Measurements from ENCODE around the gene FBXO42. TPM values are rescaled to one million over a fixed set of nuclear protein-coding genes. Genes with fewer than 3 reads are reported as not detected.

Gene FBXO42
- polyA plus RNA-seq, 3 donors: 11.6 to 18.4 (median 16.9) TPM

DNA sequence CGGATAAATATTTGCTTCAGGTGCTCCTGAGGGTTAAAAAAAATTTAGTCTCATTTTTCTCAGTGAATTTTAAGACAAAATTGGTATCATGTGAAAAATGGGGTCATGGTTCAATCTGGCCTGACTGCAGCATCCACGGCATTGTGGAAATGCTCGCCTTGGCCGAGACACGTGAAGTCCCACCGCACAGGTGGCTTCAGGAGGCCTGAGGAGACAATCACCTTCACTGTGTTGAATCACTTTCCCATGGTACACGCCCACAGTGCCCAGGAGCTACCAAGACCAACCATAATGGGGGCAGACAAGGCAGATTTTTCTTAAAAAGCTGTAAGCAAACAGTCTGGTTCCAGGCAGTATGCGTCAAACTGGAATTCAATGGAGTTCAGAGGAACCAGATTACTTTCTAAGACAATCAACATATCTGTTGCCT lies 104.3 kb downstream of the FBXO42 start:
- TF ChIP-seq, protein P1, sequence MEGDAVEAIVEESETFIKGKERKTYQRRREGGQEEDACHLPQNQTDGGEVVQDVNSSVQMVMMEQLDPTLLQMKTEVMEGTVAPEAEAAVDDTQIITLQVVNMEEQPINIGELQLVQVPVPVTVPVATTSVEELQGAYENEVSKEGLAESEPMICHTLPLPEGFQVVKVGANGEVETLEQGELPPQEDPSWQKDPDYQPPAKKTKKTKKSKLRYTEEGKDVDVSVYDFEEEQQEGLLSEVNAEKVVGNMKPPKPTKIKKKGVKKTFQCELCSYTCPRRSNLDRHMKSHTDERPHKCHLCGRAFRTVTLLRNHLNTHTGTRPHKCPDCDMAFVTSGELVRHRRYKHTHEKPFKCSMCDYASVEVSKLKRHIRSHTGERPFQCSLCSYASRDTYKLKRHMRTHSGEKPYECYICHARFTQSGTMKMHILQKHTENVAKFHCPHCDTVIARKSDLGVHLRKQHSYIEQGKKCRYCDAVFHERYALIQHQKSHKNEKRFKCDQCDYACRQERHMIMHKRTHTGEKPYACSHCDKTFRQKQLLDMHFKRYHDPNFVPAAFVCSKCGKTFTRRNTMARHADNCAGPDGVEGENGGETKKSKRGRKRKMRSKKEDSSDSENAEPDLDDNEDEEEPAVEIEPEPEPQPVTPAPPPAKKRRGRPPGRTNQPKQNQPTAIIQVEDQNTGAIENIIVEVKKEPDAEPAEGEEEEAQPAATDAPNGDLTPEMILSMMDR (IDR thresholded peaks at IDR 0.05): no peak
- 94% methylated on average over 7 of the region's 8 CpGs for WGBS (ENCODE audit: insufficient coverage)
- no peak overlapping the region for H2AFZ ChIP-seq (ENCODE audit: insufficient read depth, low read depth, low read length, poor library complexity, severe bottlenecking)
- intact Hi-C loops (cut with micrococcal nuclease): loop anchor here (10.0 kb wide), 2 partner anchors 117 to 163 kb away; partner anchors contain the start of gene SZRD1 (in 1 of the 2)
- peaks cover 49 to 56% of the 10 kb centered on the region in 2 donors for H3K36me3 Mint-ChIP-seq
- H3K27ac Mint-ChIP-seq: peak overlapping the region in 1 of 7 donors; percentile 45
- H3K27ac ChIP-seq (ENCODE audit: low read depth in 1 of 2, low read length in 2 of 2): peak overlapping the region in 1 of 2 donors; percentile 10
- H4K20me1 ChIP-seq (ENCODE audit: insufficient read depth, low read length): peaks cover 45% of the 10 kb centered on the region
- DNase-seq: no peak
- no peaks in the 10 kb centered on the region for H3K79me2 ChIP-seq (ENCODE audit: insufficient read depth, low read length)
- no peaks in the 10 kb centered on the region for H3K9me3 ChIP-seq (replicated peaks in 1 of 2; ENCODE audit: control insufficient read depth in 1 of 2, insufficient read depth in 1 of 2, low read length in 2 of 2)
- H3K4me3 ChIP-seq (replicated peaks in 1 of 3; ENCODE audit: low read depth in 2 of 3, low read length in 3 of 3): no peak overlapping the region
- peaks cover 30% of the 10 kb centered on the region for H3K4me1 Mint-ChIP-seq
- peaks cover 20 to 23% of the 10 kb centered on the region in 2 donors for H3K4me1 ChIP-seq (ENCODE audit: control insufficient read depth in 1 of 2, insufficient read depth in 2 of 2, low read length in 2 of 2)
- no peak overlapping the region for H3K4me3 Mint-ChIP-seq
- no peak overlapping the region for H3K4me2 ChIP-seq (replicated peaks; ENCODE audit: extremely low read depth, low read length, poor library complexity, severe bottlenecking)
- H3K9me3 Mint-ChIP-seq: no peaks in the 10 kb centered on the region
- H3K9ac ChIP-seq (ENCODE audit: insufficient read depth, low read length, poor library complexity, severe bottlenecking): no peak overlapping the region
- no peaks in the 10 kb centered on the region for H3K27me3 ChIP-seq (ENCODE audit: control insufficient read depth in 2 of 2, insufficient read depth in 2 of 2, low read length in 2 of 2)
- H3K27me3 Mint-ChIP-seq (ENCODE audit: low read depth in 3 of 3): peaks cover 0 to 3% (median under 1%) of the 10 kb centered on the region in 3 donors
- H3K36me3 ChIP-seq (replicated peaks in 1 of 2; ENCODE audit: control insufficient read depth in 1 of 2, insufficient read depth in 2 of 2, low read length in 2 of 2): peaks cover 44 to 67% of the 10 kb centered on the region in 2 donors

DNA sequence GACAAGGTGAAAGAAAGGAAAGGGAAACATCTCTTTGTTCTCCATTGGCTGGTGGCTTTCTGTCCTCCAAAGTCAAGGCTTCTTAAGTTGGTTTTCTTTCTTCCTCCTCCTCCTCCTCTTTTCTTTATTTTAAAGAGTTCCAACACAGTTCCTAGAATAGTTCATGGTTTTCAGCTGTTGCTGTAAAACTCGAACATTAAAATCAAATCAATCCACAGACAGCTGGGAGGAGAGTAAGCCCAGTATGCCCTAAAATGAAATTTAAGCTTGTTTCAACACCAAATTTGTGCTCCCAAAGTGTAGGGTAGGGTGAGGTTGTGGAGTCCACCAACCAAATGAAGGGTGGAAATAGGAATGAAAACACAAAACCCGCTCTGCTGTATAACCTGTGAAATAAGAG lies 104.8 kb downstream of the FBXO42 start:
- peak overlapping the region in 1 of 7 donors; percentile 4 for H3K27ac Mint-ChIP-seq
- intact Hi-C loops (cut with micrococcal nuclease): loop anchor here (10.0 kb wide), 2 partner anchors 117 to 163 kb away; partner anchors contain the start of gene SZRD1 (in 1 of the 2)
- H3K4me3 Mint-ChIP-seq: no peak overlapping the region
- peaks cover 0 to 3% (median 2%) of the 10 kb centered on the region in 3 donors for H3K27me3 Mint-ChIP-seq (ENCODE audit: low read depth in 3 of 3)
- H3K27ac ChIP-seq (ENCODE audit: low read depth in 1 of 2, low read length in 2 of 2): no peak overlapping the region
- DNase-seq: no peak
- no peak overlapping the region for H3K4me3 ChIP-seq (replicated peaks in 1 of 3; ENCODE audit: low read depth in 2 of 3, low read length in 3 of 3)
- peaks cover 20 to 23% of the 10 kb centered on the region in 2 donors for H3K4me1 ChIP-seq (ENCODE audit: control insufficient read depth in 1 of 2, insufficient read depth in 2 of 2, low read length in 2 of 2)
- H3K36me3 ChIP-seq (replicated peaks in 1 of 2; ENCODE audit: control insufficient read depth in 1 of 2, insufficient read depth in 2 of 2, low read length in 2 of 2): peaks cover 39 to 61% of the 10 kb centered on the region in 2 donors
- no peak overlapping the region for H3K4me2 ChIP-seq (replicated peaks; ENCODE audit: extremely low read depth, low read length, poor library complexity, severe bottlenecking)
- H3K79me2 ChIP-seq (ENCODE audit: insufficient read depth, low read length): no peaks in the 10 kb centered on the region
- H2AFZ ChIP-seq (ENCODE audit: insufficient read depth, low read depth, low read length, poor library complexity, severe bottlenecking): no peak overlapping the region
- H3K36me3 Mint-ChIP-seq: peaks cover 44 to 51% of the 10 kb centered on the region in 2 donors
- H3K9ac ChIP-seq (ENCODE audit: insufficient read depth, low read length, poor library complexity, severe bottlenecking): no peak overlapping the region
- H3K9me3 ChIP-seq (replicated peaks in 1 of 2; ENCODE audit: control insufficient read depth in 1 of 2, insufficient read depth in 1 of 2, low read length in 2 of 2): no peaks in the 10 kb centered on the region
- WGBS (ENCODE audit: insufficient coverage): 92% methylated on average over 1 of the region's 2 CpGs
- TF ChIP-seq, protein P1 (IDR thresholded peaks at IDR 0.05): no peak
- peaks cover 42% of the 10 kb centered on the region for H4K20me1 ChIP-seq (ENCODE audit: insufficient read depth, low read length)
- H3K4me1 Mint-ChIP-seq: peaks cover 30% of the 10 kb centered on the region
- H3K27me3 ChIP-seq (ENCODE audit: control insufficient read depth in 2 of 2, insufficient read depth in 2 of 2, low read length in 2 of 2): no peaks in the 10 kb centered on the region
- no peaks in the 10 kb centered on the region for H3K9me3 Mint-ChIP-seq

Measured in CD14-positive monocyte (primary cell).